Measurements from ENCODE around the gene CDHR3.

CDHR3 gene

GRCh38 chr7:105996860-105997737 is 34.0 kb downstream of the CDHR3 start:
- H3K79me2 ChIP-seq (ENCODE audit: insufficient read depth, low read length): no peaks in the 10 kb centered on the region
- H2AFZ ChIP-seq (ENCODE audit: low read depth, low read length, severe bottlenecking): no peak overlapping the region
- no peaks in the 10 kb centered on the region for H3K9me3 ChIP-seq (ENCODE audit: insufficient read depth, low read length)
- no peaks in the 10 kb centered on the region for H3K36me3 ChIP-seq (ENCODE audit: low read length)
- no peak overlapping the region for H3K4me2 ChIP-seq (ENCODE audit: low read depth, low read length, poor library complexity, severe bottlenecking)
- TF ChIP-seq EZH2phosphoT487 (conservative IDR thresholded peaks at IDR 0.05; ENCODE audit: low read length) (no peak), CTCF (IDR thresholded peaks at IDR 0.05; ENCODE audit: insufficient read depth, low read length, poor library complexity, severe bottlenecking) (no peak)
- H3K27ac ChIP-seq (ENCODE audit: low read depth, low read length): no peak overlapping the region
- no peaks in the 10 kb centered on the region for H4K20me1 ChIP-seq (ENCODE audit: low read depth, low read length)
- H3F3A ChIP-seq (ENCODE audit: insufficient read depth): no peaks in the 10 kb centered on the region
- no peaks in the 10 kb centered on the region for H3K9me2 ChIP-seq (replicated peaks; ENCODE audit: insufficient read depth, low read length)
- H3K27me3 ChIP-seq (ENCODE audit: low read length): no peaks in the 10 kb centered on the region
- H3K9ac ChIP-seq (ENCODE audit: low read length): no peak overlapping the region
- H3K4me3 ChIP-seq (ENCODE audit: insufficient read depth, low read length, poor library complexity, severe bottlenecking): no peak overlapping the region

GRCh38 chr7:105999256-105999655 is 36.2 kb downstream of the CDHR3 start:
- no peak overlapping the region for H3K27ac ChIP-seq (ENCODE audit: low read depth, low read length)
- no peak overlapping the region for H3K9ac ChIP-seq (ENCODE audit: low read length)
- no peak overlapping the region for H2AFZ ChIP-seq (ENCODE audit: low read depth, low read length, severe bottlenecking)
- no peaks in the 10 kb centered on the region for H3K9me3 ChIP-seq (ENCODE audit: insufficient read depth, low read length)
- no peaks in the 10 kb centered on the region for H3K36me3 ChIP-seq (ENCODE audit: low read length)
- H3F3A ChIP-seq (ENCODE audit: insufficient read depth): no peaks in the 10 kb centered on the region
- H3K79me2 ChIP-seq (ENCODE audit: insufficient read depth, low read length): no peaks in the 10 kb centered on the region
- H4K20me1 ChIP-seq (ENCODE audit: low read depth, low read length): no peaks in the 10 kb centered on the region
- H3K4me3 ChIP-seq (ENCODE audit: insufficient read depth, low read length, poor library complexity, severe bottlenecking): no peak overlapping the region
- H3K27me3 ChIP-seq (ENCODE audit: low read length): no peaks in the 10 kb centered on the region
- TF ChIP-seq EZH2phosphoT487 (conservative IDR thresholded peaks at IDR 0.05; ENCODE audit: low read length) (no peak), CTCF (IDR thresholded peaks at IDR 0.05; ENCODE audit: insufficient read depth, low read length, poor library complexity, severe bottlenecking) (no peak)
- H3K9me2 ChIP-seq (replicated peaks; ENCODE audit: insufficient read depth, low read length): no peaks in the 10 kb centered on the region
- H3K4me2 ChIP-seq (ENCODE audit: low read depth, low read length, poor library complexity, severe bottlenecking): no peak overlapping the region

DNA sequence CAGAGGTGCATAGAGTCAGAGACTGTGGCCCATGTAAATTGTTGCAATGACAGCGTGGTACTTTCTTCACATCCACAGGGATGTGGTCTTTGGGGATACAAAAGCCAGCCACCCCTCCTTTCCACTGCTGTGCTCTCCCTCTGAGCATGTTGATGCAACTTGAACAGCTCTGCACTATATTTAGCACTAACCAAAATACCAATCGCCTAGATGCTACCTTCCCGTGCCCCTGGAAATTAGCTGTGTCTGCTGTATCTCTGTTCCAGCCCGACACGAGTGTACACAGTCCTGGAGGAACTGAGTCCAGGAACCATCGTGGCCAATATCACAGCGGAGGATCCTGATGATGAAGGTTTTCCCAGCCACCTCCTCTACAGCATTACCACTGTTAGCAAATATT is 38.1 kb downstream of the CDHR3 start:
- H3F3A ChIP-seq (ENCODE audit: insufficient read depth): no peaks in the 10 kb centered on the region
- H3K9me3 ChIP-seq (ENCODE audit: insufficient read depth, low read length): no peaks in the 10 kb centered on the region; the same call in 1 of the 2 replicates
- no peak overlapping the region for H3K27ac ChIP-seq (ENCODE audit: low read depth, low read length)
- no peaks in the 10 kb centered on the region for H3K9me2 ChIP-seq (replicated peaks; ENCODE audit: insufficient read depth, low read length)
- H3K9ac ChIP-seq (ENCODE audit: low read length): no peak overlapping the region
- no peak overlapping the region for H3K4me3 ChIP-seq (ENCODE audit: insufficient read depth, low read length, poor library complexity, severe bottlenecking)
- no peaks in the 10 kb centered on the region for H3K79me2 ChIP-seq (ENCODE audit: insufficient read depth, low read length)
- H2AFZ ChIP-seq (ENCODE audit: low read depth, low read length, severe bottlenecking): no peak overlapping the region
- H3K27me3 ChIP-seq (ENCODE audit: low read length): no peaks in the 10 kb centered on the region
- TF ChIP-seq CTCF (IDR thresholded peaks at IDR 0.05; ENCODE audit: insufficient read depth, low read length, poor library complexity, severe bottlenecking) (no peak), EZH2phosphoT487 (conservative IDR thresholded peaks at IDR 0.05; ENCODE audit: low read length) (no peak)
- no peak overlapping the region for H3K4me2 ChIP-seq (ENCODE audit: low read depth, low read length, poor library complexity, severe bottlenecking)
- no peaks in the 10 kb centered on the region for H4K20me1 ChIP-seq (ENCODE audit: low read depth, low read length)
- H3K36me3 ChIP-seq (ENCODE audit: low read length): no peaks in the 10 kb centered on the region

All from SU-DHL-6 (cell line).